Karpas-422 (cell line): ENCODE data around the gene EIF4E1B. TPM values are rescaled to one million over a fixed set of nuclear protein-coding genes. Genes with fewer than 3 reads are reported as not detected.

Experiments used
- DNase-seq: peaks from one replicate; pipeline ENCODE4 v3.0.0-alpha.2; 2015
- H2AFZ ChIP-seq: fragments of 200-600 bp; sonication (generic); 2 replicates; pipeline ENCODE4 v1.6.1; 2014; ENCODE audit warnings: antibody characterized with exemption, low read length, mixed read lengths
- H3K27ac ChIP-seq: fragments of 200-600 bp; sonication (generic); 2 replicates; pipeline ENCODE4 v1.5.1; 2014; ENCODE audit warnings: mild to moderate bottlenecking, low read length, moderate library complexity
- H3K27me3 ChIP-seq: fragments of 200-600 bp; sonication (generic); 2 replicates; pipeline ENCODE4 v1.6.1; 2014; ENCODE audit warnings: low read length, mixed read lengths
- H3K36me3 ChIP-seq: fragments of 200-600 bp; sonication (generic); 2 replicates; pipeline ENCODE4 v1.6.1; 2014; ENCODE audit warnings: low read length, mixed read lengths; ENCODE audit not compliant: insufficient read depth
- H3K4me1 ChIP-seq: fragments of 200-600 bp; sonication (generic); 2 replicates; pipeline ENCODE4 v1.6.1; 2014; ENCODE audit warnings: mild to moderate bottlenecking, low read length, mixed read lengths
- H3K4me2 ChIP-seq: fragments of 200-600 bp; sonication (generic); 2 replicates; pipeline ENCODE4 v1.6.1; 2014; ENCODE audit warnings: low read length, low read depth, mild to moderate bottlenecking; ENCODE audit not compliant: poor library complexity, severe bottlenecking
- H3K4me3 ChIP-seq: fragments of 200-600 bp; sonication (generic); 2 replicates; pipeline ENCODE4 v1.5.1; 2014; ENCODE audit warnings: mild to moderate bottlenecking, antibody characterized with exemption, low read length, mixed read lengths
- H3K79me2 ChIP-seq: fragments of 200-600 bp; sonication (generic); 2 replicates; pipeline ENCODE4 v1.6.1; 2014; ENCODE audit warnings: mild to moderate bottlenecking, low read length, mixed read lengths
- H3K9ac ChIP-seq: fragments of 200-600 bp; sonication (generic); 2 replicates; pipeline ENCODE4 v1.6.0; 2014; ENCODE audit warnings: low read length
- H3K9me2 ChIP-seq: fragments of 200-600 bp; sonication (generic), shearing (Covaris generic); replicated peaks from 2 replicates; pipeline ENCODE4 v1.6.0; 2014; ENCODE audit warnings: mild to moderate bottlenecking, low read length, moderate library complexity; ENCODE audit not compliant: insufficient read depth
- H3K9me3 ChIP-seq: fragments of 300-700, 200-600 bp; sonication (generic); 2 replicates; pipeline ENCODE4 v1.6.1; 2014; ENCODE audit warnings: low read length, mixed read lengths
- H4K20me1 ChIP-seq: fragments of 200-600 bp; sonication (generic); 2 replicates; pipeline ENCODE4 v1.6.1; 2014; ENCODE audit warnings: mild to moderate bottlenecking, antibody characterized with exemption, low read length, low read depth; ENCODE audit not compliant: insufficient read depth
- total RNA-seq: library from RNA; depleted of rRNA; stranded (reverse); fragments of >200 nt; shearing (Covaris generic); gene quantifications from 2 replicates; pipeline ENCODE4 v1.2.3, GENCODE V29; 2014; ENCODE audit warnings: low replicate concordance

Gene EIF4E1B
- total RNA-seq, 1 experiment from 2014 or later, result not detected

- no peak overlapping the region for H3K9ac ChIP-seq
- H3K4me2 ChIP-seq, result no peak overlapping the region
- H3K27ac ChIP-seq, result no peak overlapping the region
- no peak overlapping the region for H2AFZ ChIP-seq
- H3K36me3 ChIP-seq, result no peaks in the 10 kb centered on the region
- no peaks in the 10 kb centered on the region for H3K9me2 ChIP-seq
- no peaks in the 10 kb centered on the region for H4K20me1 ChIP-seq
- H3K9me3 ChIP-seq, result no peaks in the 10 kb centered on the region
- H3K4me1 ChIP-seq, result no peaks in the 10 kb centered on the region
- no peaks in the 10 kb centered on the region for H3K79me2 ChIP-seq
- no peak for DNase-seq
- H3K27me3 ChIP-seq, result no peaks in the 10 kb centered on the region
- H3K4me3 ChIP-seq, result no peak overlapping the region
These were observed 11.7 kb upstream of the EIF4E1B start for GRCh38 chr5:176618783-176619182.

GRCh38 chr5:176619203-176619568, 11.3 kb upstream of the EIF4E1B start:
- H3K4me3 ChIP-seq, result no peak overlapping the region
- H3K36me3 ChIP-seq, result no peaks in the 10 kb centered on the region
- no peaks in the 10 kb centered on the region for H3K4me1 ChIP-seq
- H4K20me1 ChIP-seq, result no peaks in the 10 kb centered on the region
- no peak overlapping the region for H3K27ac ChIP-seq
- H3K4me2 ChIP-seq, result no peak overlapping the region
- no peak for DNase-seq
- no peak overlapping the region for H2AFZ ChIP-seq
- H3K27me3 ChIP-seq, result no peaks in the 10 kb centered on the region
- H3K79me2 ChIP-seq, result no peaks in the 10 kb centered on the region
- no peaks in the 10 kb centered on the region for H3K9me2 ChIP-seq
- no peaks in the 10 kb centered on the region for H3K9me3 ChIP-seq
- no peak overlapping the region for H3K9ac ChIP-seq

DNA sequence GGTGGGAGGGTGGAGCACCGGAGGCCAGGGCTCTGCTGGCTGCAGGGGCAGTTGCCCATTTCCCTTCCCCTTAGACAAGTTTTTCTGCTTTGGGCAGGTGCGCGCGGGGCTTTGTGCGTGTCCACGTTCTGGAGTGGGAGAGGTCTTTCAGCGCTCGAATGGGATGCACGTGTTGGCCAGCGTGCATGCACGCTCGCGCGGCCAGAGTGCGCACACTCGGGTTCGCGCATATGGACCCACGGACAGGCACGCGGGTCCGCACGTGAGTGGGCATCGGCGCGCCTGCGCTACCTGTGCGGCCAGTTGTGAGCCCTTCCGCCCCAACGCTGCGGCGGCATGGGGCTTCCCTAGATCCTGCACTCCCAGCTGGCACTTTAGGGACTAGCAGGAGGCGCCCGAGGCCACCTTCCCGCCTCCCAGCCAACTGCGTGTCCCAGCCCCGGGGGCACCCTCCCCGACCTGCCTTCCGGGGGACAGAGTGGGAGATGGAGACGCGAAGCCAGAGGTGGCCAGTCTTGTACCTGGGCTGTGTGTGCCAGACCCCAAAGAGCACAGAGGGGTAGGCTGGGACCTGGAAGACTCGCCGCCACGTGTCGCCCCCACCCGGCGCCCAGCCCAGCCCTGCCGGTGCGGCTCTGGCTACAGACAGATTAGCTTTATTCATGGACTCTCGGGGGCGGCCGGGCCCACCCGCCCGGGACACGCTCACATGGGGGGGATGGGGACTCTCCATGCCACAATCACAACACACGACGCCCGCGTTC, 10.7 kb upstream of the EIF4E1B start:
- H3K9me2 ChIP-seq, result no peaks in the 10 kb centered on the region
- peaks cover under 1% of the 10 kb centered on the region; the same call in 1 of the 2 replicates for H3K4me1 ChIP-seq
- H3K4me3 ChIP-seq, result no peak overlapping the region
- H4K20me1 ChIP-seq, result no peaks in the 10 kb centered on the region
- H3K27me3 ChIP-seq, result no peaks in the 10 kb centered on the region
- H3K9me3 ChIP-seq, result no peaks in the 10 kb centered on the region
- no peak overlapping the region for H3K27ac ChIP-seq
- no peak for DNase-seq
- H3K36me3 ChIP-seq, result no peaks in the 10 kb centered on the region
- no peak overlapping the region for H3K4me2 ChIP-seq
- H3K79me2 ChIP-seq, result no peaks in the 10 kb centered on the region
- no peak overlapping the region for H3K9ac ChIP-seq
- no peak overlapping the region for H2AFZ ChIP-seq

GRCh38 chr5:176620333-176620981, 10.0 kb upstream of the EIF4E1B start:
- no peak overlapping the region for H3K9ac ChIP-seq
- H4K20me1 ChIP-seq, result no peaks in the 10 kb centered on the region
- no peaks in the 10 kb centered on the region for H3K27me3 ChIP-seq

GRCh38 chr5:176621661-176622079, 8.8 kb upstream of the EIF4E1B start:
- H2AFZ ChIP-seq, result no peak overlapping the region
- no peak overlapping the region for H3K4me2 ChIP-seq
- no peaks in the 10 kb centered on the region for H4K20me1 ChIP-seq
- no peaks in the 10 kb centered on the region for H3K9me2 ChIP-seq
- no peak overlapping the region for H3K9ac ChIP-seq
- H3K9me3 ChIP-seq, result no peaks in the 10 kb centered on the region
- H3K4me3 ChIP-seq, result no peak overlapping the region
- H3K36me3 ChIP-seq, result no peaks in the 10 kb centered on the region
- no peak overlapping the region for H3K27ac ChIP-seq
- peaks cover 7% of the 10 kb centered on the region; the same call in 1 of the 2 replicates for H3K4me1 ChIP-seq
- H3K27me3 ChIP-seq, result no peaks in the 10 kb centered on the region
- no peaks in the 10 kb centered on the region for H3K79me2 ChIP-seq
- no peak for DNase-seq

More at GRCh38 chr5:176620333-176620981, 10.0 kb upstream of the EIF4E1B start:
- H3K4me2 ChIP-seq, result no peak overlapping the region
- no peaks in the 10 kb centered on the region for H3K79me2 ChIP-seq
- no peak overlapping the region for H3K27ac ChIP-seq
- DNase-seq, result no peak
- H3K4me3 ChIP-seq, result no peak overlapping the region
- H3K9me2 ChIP-seq, result no peaks in the 10 kb centered on the region
- H3K9me3 ChIP-seq, result no peaks in the 10 kb centered on the region
- no peaks in the 10 kb centered on the region for H3K36me3 ChIP-seq
- peaks cover 7% of the 10 kb centered on the region; the same call in 1 of the 2 replicates for H3K4me1 ChIP-seq
- H2AFZ ChIP-seq, result no peak overlapping the region

DNA sequence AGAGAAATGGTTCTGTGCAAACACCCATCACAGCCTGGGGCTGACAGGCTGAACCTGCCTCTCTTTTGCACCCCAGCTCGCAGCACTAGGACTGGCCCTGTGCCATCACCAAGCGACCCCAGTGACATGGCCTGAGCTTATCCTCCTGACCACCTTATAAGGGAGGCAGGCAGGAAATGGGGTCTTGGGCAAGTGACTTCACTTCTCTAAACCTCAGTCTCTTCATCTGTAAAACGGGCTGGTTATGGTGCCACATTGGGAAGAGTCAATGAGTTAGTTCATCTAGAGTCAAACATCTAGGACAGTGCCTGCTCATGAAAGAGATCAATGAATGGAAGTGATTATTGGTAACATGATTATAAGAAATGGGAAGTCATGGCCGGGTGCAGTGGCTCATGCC, 6.3 kb upstream of the EIF4E1B start:
- no peaks in the 10 kb centered on the region for H3K27me3 ChIP-seq
- no peak overlapping the region for H3K27ac ChIP-seq
- H3K9me3 ChIP-seq, result no peaks in the 10 kb centered on the region
- no peaks in the 10 kb centered on the region for H4K20me1 ChIP-seq
- H3K4me3 ChIP-seq, result no peak overlapping the region
- peaks cover 7% of the 10 kb centered on the region; the same call in 1 of the 2 replicates for H3K4me1 ChIP-seq
- no peak for DNase-seq
- H3K4me2 ChIP-seq, result no peak overlapping the region
- no peaks in the 10 kb centered on the region for H3K36me3 ChIP-seq
- no peak overlapping the region for H2AFZ ChIP-seq
- no peak overlapping the region for H3K9ac ChIP-seq
- no peaks in the 10 kb centered on the region for H3K79me2 ChIP-seq
- no peaks in the 10 kb centered on the region for H3K9me2 ChIP-seq

DNA sequence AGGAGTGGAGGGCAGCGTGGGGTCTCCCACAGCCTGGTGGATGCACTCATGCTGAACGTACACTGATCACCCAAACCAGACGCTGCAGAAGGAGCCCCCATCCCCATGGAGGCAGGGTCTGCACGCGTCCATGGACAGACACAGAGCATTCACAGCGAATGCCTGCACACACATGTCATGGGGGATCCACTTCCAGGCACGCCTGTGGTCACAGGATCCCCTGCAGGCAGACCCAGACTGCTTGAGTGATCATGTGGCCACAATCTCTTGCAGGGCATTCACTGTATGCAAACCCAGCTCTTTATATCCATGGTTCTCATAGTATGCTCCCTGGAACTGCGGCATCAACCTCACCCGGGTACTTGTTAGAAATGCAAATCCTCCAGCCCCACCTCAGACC, 5.5 kb upstream of the EIF4E1B start:
- Histone ChIP-seq H4K20me1 (no peaks in the 10 kb centered on the region), H3K79me2 (no peaks in the 10 kb centered on the region), H3K9ac (no peak overlapping the region), H3K4me2 (no peak overlapping the region), H3K9me2 (no peaks in the 10 kb centered on the region), H2AFZ (no peak overlapping the region), H3K4me1 (peaks cover 7% of the 10 kb centered on the region), H3K27me3 (no peaks in the 10 kb centered on the region), H3K27ac (no peak overlapping the region), H3K9me3 (no peaks in the 10 kb centered on the region), H3K4me3 (no peak overlapping the region), H3K36me3 (no peaks in the 10 kb centered on the region)
- peak; percentile 45 for DNase-seq

DNA sequence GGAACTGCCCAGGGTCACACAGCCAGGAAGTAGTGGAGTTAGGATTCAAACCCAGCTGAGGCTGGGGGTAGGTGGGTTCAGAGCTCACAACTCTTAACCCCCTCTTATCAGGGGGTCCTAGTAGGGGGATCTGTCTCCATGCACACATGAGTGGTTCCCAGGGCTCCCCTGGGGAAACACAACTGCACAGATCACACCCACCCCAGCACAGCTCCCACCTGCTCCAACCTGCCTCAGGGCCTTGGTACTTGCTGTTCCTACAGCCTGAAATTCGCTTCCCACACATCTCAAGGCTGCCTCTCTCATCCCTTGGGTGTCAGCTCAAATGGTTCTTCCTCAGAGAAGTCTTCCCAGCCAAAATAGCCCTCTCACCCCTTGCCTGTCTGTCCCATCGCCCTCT, 5.0 kb upstream of the EIF4E1B start:
- no peak for DNase-seq
- Histone ChIP-seq H3K4me1 (peaks cover 13% of the 10 kb centered on the region), H3K4me3 (no peak overlapping the region), H3K27me3 (no peaks in the 10 kb centered on the region), H3K36me3 (no peaks in the 10 kb centered on the region), H4K20me1 (no peaks in the 10 kb centered on the region; the same call in 1 of the 2 replicates), H2AFZ (no peak overlapping the region), H3K79me2 (no peaks in the 10 kb centered on the region), H3K9ac (no peak overlapping the region), H3K9me2 (no peaks in the 10 kb centered on the region), H3K27ac (no peak overlapping the region), H3K9me3 (no peaks in the 10 kb centered on the region), H3K4me2 (no peak overlapping the region)
